GM21717 (cell line): ENCODE measurements around the gene SCUBE3.

ENCODE experiments used
- ATAC-seq: cut with Tn5 transposase; IDR thresholded peaks from one replicate; pipeline ENCODE4 v1.9.1; 2021; ENCODE audit warnings: mild to moderate bottlenecking, moderate library complexity; ENCODE audit not compliant: unreplicated experiment

SCUBE3 gene

GRCh38 chr6:35297601-35298481 is 84.1 kb downstream of the SCUBE3 start, which contains the start of gene DEF6:
TSS of gene DEF6 (plus strand) at chr6:35297818. CDS start at chr6:35297857, 39 bp downstream.
- ATAC-seq = peak; percentile 65

- no peak for ATAC-seq
Observed at GRCh38 chr6:35298625-35299140, 84.9 kb downstream of the SCUBE3 start.

- ATAC-seq = no peak
Observed at GRCh38 chr6:35299674-35300073, 85.9 kb downstream of the SCUBE3 start.

- no peak for ATAC-seq
Observed at GRCh38 chr6:35300848-35301247, 87.1 kb downstream of the SCUBE3 start.
